Activated T-helper 1 cell treated with anti-CD3 and anti-CD28 coated beads, Interleukin-12 subunit alpha, Interleukin-12 subunit beta, Interleukin-2, Interleukin-4 antibody, amounts not matched to agents 30 ng/mL and 10 ng/mL and 1 ng/mL, durations not matched to agents 14 hours and 24 hours and 36 hours (primary cell): ENCODE measurements around the gene MAPT. TPM values are rescaled to one million over a fixed set of nuclear protein-coding genes. Genes with fewer than 3 reads are reported as not detected.

Experiments used
- DNase-seq: peaks from one replicate; pipeline ENCODE4 v3.0.0; 2021; ENCODE audit warnings: low spot score
- H3K27ac Mint-ChIP-seq: one replicate; pipeline ENCODE4 v1.8.0; 2021; ENCODE audit warnings: mild to moderate bottlenecking, mixed read lengths
- H3K27me3 Mint-ChIP-seq: one replicate; pipeline ENCODE4 v1.8.0; 2022; ENCODE audit warnings: mild to moderate bottlenecking, moderate library complexity, mixed read lengths; ENCODE audit not compliant: insufficient read depth
- H3K36me3 Mint-ChIP-seq: one replicate; pipeline ENCODE4 v1.8.0; 2021; ENCODE audit warnings: low read depth, mixed read lengths
- H3K4me1 Mint-ChIP-seq: one replicate; pipeline ENCODE4 v1.8.0; 2021; ENCODE audit warnings: low read depth, mixed read lengths
- H3K4me3 Mint-ChIP-seq: one replicate; pipeline ENCODE4 v1.8.0; 2021; ENCODE audit warnings: mild to moderate bottlenecking, moderate library complexity, mixed read lengths
- H3K9me3 Mint-ChIP-seq: one replicate; pipeline ENCODE4 v1.8.0; 2021; ENCODE audit warnings: mixed read lengths
- intact Hi-C: fragments of 100-400 bp; cut with micrococcal nuclease; formaldehyde crosslinking; loops from one replicate; pipeline ENCODE4 v1.15.1; 2024
- total RNA-seq: library from RNA; stranded (reverse); gene quantifications from 2 replicates; pipeline ENCODE4 v1.2.3, GENCODE V29; 2022

MAPT gene
- total RNA-seq, 1 donor from 2014 or later: 1.1 TPM

- no peaks in the 10 kb centered on the region for H3K9me3 Mint-ChIP-seq
- no peak overlapping the region for H3K4me3 Mint-ChIP-seq
- H3K27ac Mint-ChIP-seq: peak overlapping the region; percentile 30
- peaks cover 44% of the 10 kb centered on the region for H3K36me3 Mint-ChIP-seq
- intact Hi-C loops: loop anchor here (2.0 kb wide), 1 partner anchor 35 kb away; no protein-coding TSS in a partner anchor
- H3K27me3 Mint-ChIP-seq: no peaks in the 10 kb centered on the region
- peaks cover 47% of the 10 kb centered on the region for H3K4me1 Mint-ChIP-seq
- DNase-seq: no peak
Measured at GRCh38 chr17:46053911-46054534, 159.7 kb downstream of the MAPT start.

GRCh38 chr17:46056800-46057304 is 162.5 kb downstream of the MAPT start:
- Mint-ChIP-seq H3K27me3 (no peaks in the 10 kb centered on the region), H3K36me3 (peaks cover 27% of the 10 kb centered on the region), H3K9me3 (no peaks in the 10 kb centered on the region), H3K4me1 (peaks cover 37% of the 10 kb centered on the region), H3K4me3 (no peak overlapping the region), H3K27ac (no peak overlapping the region)
- DNase-seq: no peak
- intact Hi-C loops: no loop called here

- intact Hi-C loops: no loop called here
- peaks cover 23% of the 10 kb centered on the region for H3K36me3 Mint-ChIP-seq
- H3K27me3 Mint-ChIP-seq: no peaks in the 10 kb centered on the region
- no peak for DNase-seq
- H3K9me3 Mint-ChIP-seq: no peaks in the 10 kb centered on the region
- H3K4me1 Mint-ChIP-seq: peaks cover 32% of the 10 kb centered on the region
- peak overlapping the region; percentile 2 for H3K27ac Mint-ChIP-seq
- no peak overlapping the region for H3K4me3 Mint-ChIP-seq
Measured at GRCh38 chr17:46057366-46057765, 163.0 kb downstream of the MAPT start.

- H3K36me3 Mint-ChIP-seq: peaks cover 20% of the 10 kb centered on the region
- H3K27ac Mint-ChIP-seq: no peak overlapping the region
- H3K4me1 Mint-ChIP-seq: peaks cover 27% of the 10 kb centered on the region
- H3K4me3 Mint-ChIP-seq: no peak overlapping the region
- no peak for DNase-seq
- no peaks in the 10 kb centered on the region for H3K27me3 Mint-ChIP-seq
- intact Hi-C loops: loop anchor here (2.0 kb wide), 1 partner anchor 15 kb away; no protein-coding TSS in a partner anchor
- H3K9me3 Mint-ChIP-seq: no peaks in the 10 kb centered on the region
Measured at GRCh38 chr17:46059486-46059885, 165.1 kb downstream of the MAPT start.

- Mint-ChIP-seq H3K27ac (no peak overlapping the region), H3K4me1 (peaks cover 25% of the 10 kb centered on the region), H3K4me3 (no peak overlapping the region), H3K9me3 (no peaks in the 10 kb centered on the region), H3K36me3 (peaks cover 23% of the 10 kb centered on the region), H3K27me3 (no peaks in the 10 kb centered on the region)
- intact Hi-C loops: no loop called here
- DNase-seq: no peak
Measured at GRCh38 chr17:46060461-46060860, 166.1 kb downstream of the MAPT start.

- intact Hi-C loops: no loop called here
- Mint-ChIP-seq H3K4me1 (peaks cover 23% of the 10 kb centered on the region), H3K27ac (no peak overlapping the region), H3K36me3 (peaks cover 25% of the 10 kb centered on the region), H3K9me3 (no peaks in the 10 kb centered on the region), H3K4me3 (no peak overlapping the region), H3K27me3 (no peaks in the 10 kb centered on the region)
- no peak for DNase-seq
Measured at GRCh38 chr17:46061435-46061834, 167.1 kb downstream of the MAPT start.

- intact Hi-C loops: no loop called here
- peaks cover 29% of the 10 kb centered on the region for H3K36me3 Mint-ChIP-seq
Measured at GRCh38 chr17:46063241-46063640, 168.9 kb downstream of the MAPT start.

GRCh38 chr17:46064460-46064859 is 170.1 kb downstream of the MAPT start:
- intact Hi-C loops: no loop called here
- no peak for DNase-seq
- Mint-ChIP-seq H3K9me3 (no peaks in the 10 kb centered on the region), H3K36me3 (peaks cover 24% of the 10 kb centered on the region), H3K27me3 (no peaks in the 10 kb centered on the region), H3K4me3 (no peak overlapping the region), H3K4me1 (no peaks in the 10 kb centered on the region), H3K27ac (no peak overlapping the region)

More at GRCh38 chr17:46063241-46063640, 168.9 kb downstream of the MAPT start:
- Mint-ChIP-seq H3K4me3 (no peak overlapping the region), H3K27ac (no peak overlapping the region), H3K27me3 (no peaks in the 10 kb centered on the region), H3K4me1 (peaks cover 6% of the 10 kb centered on the region), H3K9me3 (no peaks in the 10 kb centered on the region)
- DNase-seq: no peak

- Mint-ChIP-seq H3K9me3 (no peaks in the 10 kb centered on the region), H3K27me3 (no peaks in the 10 kb centered on the region), H3K36me3 (peaks cover 14% of the 10 kb centered on the region), H3K27ac (peak overlapping the region; percentile 24), H3K4me3 (no peak overlapping the region), H3K4me1 (peaks cover 9% of the 10 kb centered on the region)
- intact Hi-C loops: no loop called here
- DNase-seq: no peak
Measured at GRCh38 chr17:46071796-46072195, 177.4 kb downstream of the MAPT start.

GRCh38 chr17:46072998-46073397 is 178.6 kb downstream of the MAPT start:
- H3K4me1 Mint-ChIP-seq: peaks cover 10% of the 10 kb centered on the region
- H3K9me3 Mint-ChIP-seq: no peaks in the 10 kb centered on the region
- peaks cover 11% of the 10 kb centered on the region for H3K36me3 Mint-ChIP-seq
- no peak overlapping the region for H3K27ac Mint-ChIP-seq
- no peak for DNase-seq
- intact Hi-C loops: no loop called here
- H3K4me3 Mint-ChIP-seq: no peak overlapping the region
- no peaks in the 10 kb centered on the region for H3K27me3 Mint-ChIP-seq

GRCh38 chr17:46074540-46074939 is 180.2 kb downstream of the MAPT start:
- Mint-ChIP-seq H3K27ac (no peak overlapping the region), H3K27me3 (no peaks in the 10 kb centered on the region), H3K4me1 (peaks cover 16% of the 10 kb centered on the region), H3K36me3 (peaks cover 11% of the 10 kb centered on the region), H3K9me3 (no peaks in the 10 kb centered on the region), H3K4me3 (no peak overlapping the region)
- DNase-seq: no peak
- intact Hi-C loops: no loop called here
